CD4-positive, CD25-positive, alpha-beta regulatory T cell (primary cell): ENCODE measurements around the gene SLC16A6. TPM values are rescaled to one million over a fixed set of nuclear protein-coding genes. Genes with fewer than 3 reads are reported as not detected.
A peak's percentile ranks its signal among the peaks of the same experiment; 100 is the strongest.
"Not testable (repeated sequence)": the region's sequence is repeated elsewhere in the genome, so short reads cannot be mapped to it uniquely, and the experiment has no call there.

Experiments used
- ATAC-seq, 2 donors: fragments of 150-1000 bp; cut with Tn5 transposase; one replicate each; pipeline ENCODE4 v1.10.0; 2021; ENCODE audit warnings: low read depth in 2 of 2, moderate number of reproducible peaks in 2 of 2, moderate library complexity in 1 of 2
- DNase-seq, 3 donors: peaks; one replicate each; pipeline versions ENCODE4 v3.0.0 to v3.0.0-alpha.2; 2012 to 2022; ENCODE audit warnings: mixed read lengths in 1 of 3
- H3K27ac ChIP-seq: one replicate; pipeline ENCODE4 v1.7.0; 2013; ENCODE audit warnings: mild to moderate bottlenecking, low read length; ENCODE audit not compliant: insufficient read depth, poor library complexity, severe bottlenecking
- H3K27me3 ChIP-seq: one replicate; pipeline ENCODE4 v1.7.0; 2013; ENCODE audit warnings: low read length; ENCODE audit not compliant: control insufficient read depth, insufficient read depth
- H3K36me3 ChIP-seq: one replicate; pipeline ENCODE4 v1.7.0; 2013; ENCODE audit warnings: mild to moderate bottlenecking, low read length, moderate library complexity; ENCODE audit not compliant: control insufficient read depth, insufficient read depth
- H3K4me1 ChIP-seq: 2 replicates; pipeline ENCODE4 v1.7.0; 2013; ENCODE audit warnings: mild to moderate bottlenecking, low read length; ENCODE audit not compliant: insufficient read depth, control insufficient read depth, poor library complexity, severe bottlenecking
- H3K4me3 ChIP-seq: one replicate; pipeline ENCODE4 v1.7.0; 2013; ENCODE audit warnings: low read depth, mild to moderate bottlenecking, low read length, moderate library complexity
- H3K9me3 ChIP-seq, 2 experiments: 1 replicate in 1 of 2; 2 replicates in 1 of 2; pipeline ENCODE4 v1.7.0; 2013; ENCODE audit warnings: low read length in 2 of 2, mild to moderate bottlenecking in 1 of 2, moderate library complexity in 1 of 2; ENCODE audit not compliant: control insufficient read depth in 2 of 2
- H3K27ac Mint-ChIP-seq, 3 donors: one replicate each; pipeline ENCODE4 v1.8.0; 2020 to 2022; ENCODE audit warnings: mild to moderate bottlenecking in 3 of 3, mixed read lengths in 3 of 3, moderate library complexity in 2 of 3
- H3K27me3 Mint-ChIP-seq: one replicate; pipeline ENCODE4 v1.8.0; 2022; ENCODE audit warnings: mild to moderate bottlenecking, mixed read lengths
- H3K36me3 Mint-ChIP-seq: one replicate; pipeline ENCODE4 v1.8.0; 2020; ENCODE audit warnings: mixed read lengths
- H3K4me1 Mint-ChIP-seq, 4 donors: one replicate each; pipeline ENCODE4 v1.8.0; 2020 to 2022; ENCODE audit warnings: mixed read lengths in 4 of 4, mild to moderate bottlenecking in 1 of 4
- H3K4me3 Mint-ChIP-seq, 4 donors: one replicate each; pipeline ENCODE4 v1.8.0; 2020 to 2022; ENCODE audit warnings: mild to moderate bottlenecking in 4 of 4, mixed read lengths in 4 of 4, moderate library complexity in 3 of 4
- H3K9me3 Mint-ChIP-seq, 7 donors: one replicate each; pipeline ENCODE4 v1.8.0; 2020 to 2022; ENCODE audit warnings: mixed read lengths in 7 of 7, mild to moderate bottlenecking in 3 of 7, moderate library complexity in 2 of 7
- polyA plus RNA-seq, 4 donors: library from polyadenylated mRNA; unstranded; fragments of 300-500 nt; fragmentation: Illumina TruSeq; gene quantifications; one replicate each; pipeline ENCODE4 v1.2.3, GENCODE V29; 2021
- total RNA-seq: library from RNA; stranded (reverse); gene quantifications from one replicate; pipeline ENCODE4 v1.2.3, GENCODE V29; 2022

The SLC16A6 gene
- total and polyA plus RNA-seq, 5 donors from 2014 or later, result 1.9 to 11.5 (median 3.0) TPM

DNA sequence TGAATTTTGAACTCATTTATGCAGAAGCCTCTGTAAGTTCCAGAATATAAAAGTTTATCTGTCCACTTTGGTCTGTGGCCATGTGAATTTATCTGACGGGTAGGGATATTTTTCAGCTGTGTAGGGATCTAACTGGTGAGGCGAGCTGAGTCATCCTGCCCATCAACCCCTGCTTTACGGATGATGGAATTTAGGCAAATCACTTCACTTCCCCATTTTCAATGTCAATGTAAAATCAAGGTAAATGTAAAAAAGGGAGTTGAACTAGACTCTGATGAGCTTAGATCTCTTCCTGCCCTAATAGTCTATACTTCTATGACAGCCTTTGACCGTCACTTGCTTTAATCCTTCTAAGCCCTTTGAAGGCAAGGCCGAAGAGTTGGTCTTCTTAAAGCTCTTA is 2.6 kb downstream of the SLC16A6 start:
- DNase-seq, result no peak
- no peak for ATAC-seq
- Mint-ChIP-seq H3K4me3 (peak overlapping the region; percentile 92 to 100 (median 100)), H3K9me3 (no peaks in the 10 kb centered on the region), H3K36me3 (peaks cover 8% of the 10 kb centered on the region), H3K27me3 (peaks cover 4% of the 10 kb centered on the region), H3K27ac (peak overlapping the region; percentile 82 to 96 (median 82)), H3K4me1 (peaks cover 22 to 67% (median 41%) of the 10 kb centered on the region in 4 donors)
- Histone ChIP-seq H3K4me3 (peak overlapping the region; percentile 94), H3K4me1 (peaks cover 39% of the 10 kb centered on the region), H3K9me3 (no peaks in the 10 kb centered on the region), H3K27me3 (no peaks in the 10 kb centered on the region), H3K36me3 (no peaks in the 10 kb centered on the region), H3K27ac (peak overlapping the region; percentile 97)

- H3K27me3 ChIP-seq, DNase-seq, H3K27me3 Mint-ChIP-seq, H3K4me3 ChIP-seq, ATAC-seq, H3K4me1 ChIP-seq, H3K9me3 Mint-ChIP-seq, H3K9me3 ChIP-seq, H3K27ac ChIP-seq, H3K4me3 Mint-ChIP-seq: not testable (repeated sequence)
- Mint-ChIP-seq H3K4me1 (peaks cover 9 to 49% (median 23%) of the 10 kb centered on the region in 4 donors), H3K36me3 (peaks cover 39% of the 10 kb centered on the region), H3K27ac (peak overlapping the region in 1 of 3 donors; percentile 78)
- peaks cover 33% of the 10 kb centered on the region for H3K36me3 ChIP-seq
Measured at GRCh38 chr17:68281965-68282364, 9.0 kb downstream of the SLC16A6 start.

- Histone ChIP-seq H3K27ac (no peak overlapping the region), H3K9me3 (no peaks in the 10 kb centered on the region), H3K27me3 (no peaks in the 10 kb centered on the region), H3K4me3 (no peak overlapping the region), H3K36me3 (peaks cover 53% of the 10 kb centered on the region), H3K4me1 (peaks cover 5% of the 10 kb centered on the region)
- Mint-ChIP-seq H3K27ac (no peak overlapping the region), H3K4me3 (no peak overlapping the region), H3K9me3 (peaks cover 0 to 5% (median 0%) of the 10 kb centered on the region in 7 donors), H3K4me1 (peaks cover 9 to 29% (median 20%) of the 10 kb centered on the region in 4 donors), H3K36me3 (peaks cover 50% of the 10 kb centered on the region), H3K27me3 (no peaks in the 10 kb centered on the region)
- DNase-seq, result no peak
- no peak for ATAC-seq
Measured at GRCh38 chr17:68277807-68278206, 13.1 kb downstream of the SLC16A6 start.

- H3K4me3 ChIP-seq, result not testable (repeated sequence)
- H3K36me3 Mint-ChIP-seq, result peaks cover 48% of the 10 kb centered on the region
- peaks cover 64% of the 10 kb centered on the region for H3K36me3 ChIP-seq
Measured at GRCh38 chr17:68276339-68276738, 14.6 kb downstream of the SLC16A6 start.

DNA sequence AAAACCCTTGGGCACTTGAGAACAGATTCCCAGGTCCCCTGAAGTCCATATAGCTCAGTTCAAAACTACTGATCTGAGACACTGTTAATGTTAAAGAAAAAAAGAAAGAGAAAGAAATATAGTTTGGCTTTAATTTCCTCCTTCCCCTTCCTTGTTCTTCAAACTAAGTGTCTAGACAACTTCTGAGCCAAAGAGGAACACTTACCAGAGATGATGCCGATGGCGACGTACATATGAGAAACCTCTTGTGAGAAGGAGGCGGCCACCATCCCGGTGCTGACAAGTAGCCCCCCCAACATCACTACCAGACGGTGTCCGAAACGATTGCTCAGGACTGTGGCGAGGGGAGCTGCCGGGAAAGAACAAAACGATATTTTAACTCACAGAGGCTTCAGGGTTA is 17.2 kb downstream of the SLC16A6 start:
- Histone ChIP-seq H3K4me1 (no peaks in the 10 kb centered on the region), H3K9me3 (no peaks in the 10 kb centered on the region), H3K27ac (no peak overlapping the region), H3K36me3 (peaks cover 63% of the 10 kb centered on the region), H3K4me3 (no peak overlapping the region), H3K27me3 (no peaks in the 10 kb centered on the region)
- no peak overlapping the region for H3K4me3 Mint-ChIP-seq
- H3K36me3 Mint-ChIP-seq, result peaks cover 43% of the 10 kb centered on the region
- H3K4me1 Mint-ChIP-seq, result peaks cover 0 to 5% (median 3%) of the 10 kb centered on the region in 4 donors
- H3K27ac Mint-ChIP-seq, result peak overlapping the region in 1 of 3 donors; percentile 47
- no peak for DNase-seq
- H3K27me3 Mint-ChIP-seq, result no peaks in the 10 kb centered on the region
- peaks cover 0 to 2% (median 0%) of the 10 kb centered on the region in 7 donors for H3K9me3 Mint-ChIP-seq
- ATAC-seq, result no peak

More at GRCh38 chr17:68276339-68276738, 14.6 kb downstream of the SLC16A6 start:
- H3K27ac Mint-ChIP-seq, result peak overlapping the region in 1 of 3 donors; percentile 52
- not testable (repeated sequence) for H3K4me3 Mint-ChIP-seq, DNase-seq, H3K27ac ChIP-seq, H3K4me1 ChIP-seq, H3K27me3 ChIP-seq, H3K9me3 ChIP-seq, ATAC-seq, H3K9me3 Mint-ChIP-seq, H3K27me3 Mint-ChIP-seq
- peaks cover 8 to 22% (median 13%) of the 10 kb centered on the region in 4 donors for H3K4me1 Mint-ChIP-seq

GRCh38 chr17:68265833-68266232 is 25.1 kb downstream of the SLC16A6 start:
- H3K27ac Mint-ChIP-seq, H3K9me3 ChIP-seq, H3K4me1 ChIP-seq, H3K9me3 Mint-ChIP-seq, DNase-seq, ATAC-seq, H3K27me3 Mint-ChIP-seq, H3K4me3 Mint-ChIP-seq, H3K4me3 ChIP-seq, H3K27me3 ChIP-seq, H3K27ac ChIP-seq: not testable (repeated sequence)
- Mint-ChIP-seq H3K36me3 (peaks cover 19% of the 10 kb centered on the region), H3K4me1 (peaks cover 5 to 23% (median 16%) of the 10 kb centered on the region in 4 donors)
- H3K36me3 ChIP-seq, result peaks cover 25% of the 10 kb centered on the region

DNA sequence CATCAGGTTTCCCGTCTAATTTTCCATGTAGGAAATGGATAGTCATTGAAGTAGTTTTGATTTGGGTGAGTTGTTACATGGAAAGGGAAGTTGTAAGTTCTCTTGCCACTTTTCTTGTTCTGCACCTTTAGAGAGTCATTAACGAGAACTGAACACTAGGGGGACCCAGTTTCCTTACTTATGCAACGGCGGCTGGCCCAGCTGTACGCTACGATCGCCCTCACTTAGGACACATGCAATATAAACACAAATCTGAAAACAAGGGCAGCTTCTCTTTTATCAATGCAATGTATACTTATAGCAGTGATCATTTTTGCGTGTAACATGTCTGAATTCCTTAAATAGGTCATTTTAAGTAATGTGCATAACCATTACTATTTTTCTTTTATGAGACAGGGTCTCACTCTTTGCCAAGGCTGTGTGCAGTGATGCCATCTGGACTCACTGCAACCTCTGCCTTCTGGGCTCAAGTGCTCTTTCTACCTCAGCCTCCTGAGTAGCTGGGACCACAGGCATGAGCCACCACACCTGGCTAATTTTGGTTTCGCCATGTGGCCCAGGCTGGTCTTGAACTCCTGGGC is 27.7 kb downstream of the SLC16A6 start:
- ATAC-seq (peak; percentile 37 to 40), DNase-seq (peak; percentile 24 to 72 (median 41))
- H3K4me3 ChIP-seq, result peak overlapping the region; percentile 13
- not testable (repeated sequence) for H3K27ac ChIP-seq, H3K36me3 Mint-ChIP-seq, H3K27me3 ChIP-seq, H3K27me3 Mint-ChIP-seq, H3K9me3 Mint-ChIP-seq, H3K9me3 ChIP-seq
- H3K36me3 ChIP-seq, result peaks cover 12% of the 10 kb centered on the region
- H3K4me3 Mint-ChIP-seq, result peak overlapping the region in 1 of 4 donors; percentile 76
- H3K4me1 ChIP-seq, result peaks cover 26% of the 10 kb centered on the region
- H3K27ac Mint-ChIP-seq, result peak overlapping the region; percentile 44 to 69 (median 64)
- peaks cover 13 to 44% (median 31%) of the 10 kb centered on the region in 4 donors for H3K4me1 Mint-ChIP-seq

- ATAC-seq, H3K36me3 Mint-ChIP-seq, DNase-seq, H3K4me3 ChIP-seq, H3K36me3 ChIP-seq, H3K27me3 ChIP-seq, H3K27ac ChIP-seq, H3K9me3 Mint-ChIP-seq, H3K27me3 Mint-ChIP-seq, H3K9me3 ChIP-seq: not testable (repeated sequence)
- H3K4me1 ChIP-seq, result peaks cover 33% of the 10 kb centered on the region
- Mint-ChIP-seq H3K4me1 (peaks cover 13 to 47% (median 35%) of the 10 kb centered on the region in 4 donors), H3K27ac (peak overlapping the region in 2 of 3 donors; percentile 52 to 64), H3K4me3 (peak overlapping the region in 1 of 4 donors; percentile 76)
Measured at GRCh38 chr17:68262467-68262866, 28.5 kb downstream of the SLC16A6 start.
